Heart left ventricle (tissue), 13 donors: Measurements from ENCODE around the gene UQCC3.

ENCODE experiments used
- CTCF ChIP-seq, 12 donors: fragments of 200-600 bp; sonication (generic) in 4 of 12; IDR thresholded peaks; one replicate each; pipeline versions ENCODE4 v1.5.0 to v1.8.0; 2018 to 2022; ENCODE audit warnings: antibody characterized with exemption in 12 of 12, mild to moderate bottlenecking in 5 of 12
- POLR2A ChIP-seq, 2 donors: fragments of 450-650 bp; IDR thresholded peaks; one replicate each; pipeline ENCODE4 v1.6.1; 2017; ENCODE audit warnings: antibody characterized with exemption in 2 of 2, mild to moderate bottlenecking in 2 of 2, moderate library complexity in 2 of 2
- donor health status: ischemic (EF 13 %, LVEDD 7.1; RV severe dilation, severe dysfunction).
- donor health status: DM: no; HTN: yes; CAD: no.
- donor health status: DM: no; HTN: no; CAD: no.
- donor health status: ischemic (EF 25% LVEDD 6.9; RV normal size, moderate dysfunction).
- donor health status: ischemic (EF 25% LVEDD 5.7; RV mildly dilated, moderate dysfunction).
- donor health status: ischemic (EF 35%, LVEDD 5.7; RV mildly dilated, moderate dysfunction).
- donor health status: nonischemic (EF 11% LVEDD 7.7; RV severe dilation, severe dysfunction).
- donor health status: DM: yes; HTN: yes; CAD: no.
- donor health status: PGD.
- donor health status: ischemic (EF 29% LVEDD 5.4; RV normal size, mild dysfunction).
- donor health status: nonischemic (EF 23%, LVEDD 6.1; RV moderate dilation, normal function).

- TF ChIP-seq POLR2A (IDR thresholded peaks at IDR 0.05) (no peak), CTCF (IDR thresholded peaks at IDR 0.05) (no peak)
Measured at GRCh38 chr11:62671236-62671607, 251 bp upstream of the UQCC3 start.
